Measurements from ENCODE around the gene LRRC8B.
"Not testable (repeated sequence)": the region's sequence is repeated elsewhere in the genome, so short reads cannot be mapped to it uniquely, and the experiment has no call there.

Gene LRRC8B

GRCh38 chr1:89502042-89502441, 22.6 kb upstream of the LRRC8B start:
- Histone ChIP-seq H3K27ac (ENCODE audit: low read length) (no peak overlapping the region), H3K4me1 (ENCODE audit: control insufficient read depth in 1 of 2, insufficient read depth in 2 of 2, low read length in 2 of 2) (no peaks in the 10 kb centered on the region), H3K9me3 (ENCODE audit: control insufficient read depth in 1 of 2, low read length in 2 of 2) (no peaks in the 10 kb centered on the region), H3K27me3 (ENCODE audit: low read depth, low read length) (no peaks in the 10 kb centered on the region), H3K36me3 (ENCODE audit: control insufficient read depth in 1 of 2, insufficient read depth in 2 of 2, low read length in 2 of 2) (no peaks in the 10 kb centered on the region), H3K4me3 (ENCODE audit: low read depth in 1 of 2, low read length in 2 of 2) (no peak overlapping the region)

GRCh38 chr1:89502895-89503294, 21.7 kb upstream of the LRRC8B start:
- Histone ChIP-seq H3K4me3 (ENCODE audit: low read depth in 1 of 2, low read length in 2 of 2) (no peak overlapping the region), H3K27me3 (ENCODE audit: low read depth, low read length) (no peaks in the 10 kb centered on the region), H3K4me1 (ENCODE audit: control insufficient read depth in 1 of 2, insufficient read depth in 2 of 2, low read length in 2 of 2) (no peaks in the 10 kb centered on the region), H3K9me3 (ENCODE audit: control insufficient read depth in 1 of 2, low read length in 2 of 2) (no peaks in the 10 kb centered on the region), H3K27ac (ENCODE audit: low read length) (no peak overlapping the region), H3K36me3 (ENCODE audit: control insufficient read depth in 1 of 2, insufficient read depth in 2 of 2, low read length in 2 of 2) (no peaks in the 10 kb centered on the region)

GRCh38 chr1:89503690-89504089, 20.9 kb upstream of the LRRC8B start:
- Histone ChIP-seq H3K9me3 (ENCODE audit: control insufficient read depth in 1 of 2, low read length in 2 of 2) (no peaks in the 10 kb centered on the region), H3K27me3 (ENCODE audit: low read depth, low read length) (no peaks in the 10 kb centered on the region), H3K4me1 (ENCODE audit: control insufficient read depth in 1 of 2, insufficient read depth in 2 of 2, low read length in 2 of 2) (no peaks in the 10 kb centered on the region), H3K4me3 (ENCODE audit: low read depth in 1 of 2, low read length in 2 of 2) (no peak overlapping the region), H3K36me3 (ENCODE audit: control insufficient read depth in 1 of 2, insufficient read depth in 2 of 2, low read length in 2 of 2) (no peaks in the 10 kb centered on the region), H3K27ac (ENCODE audit: low read length) (no peak overlapping the region)

DNA sequence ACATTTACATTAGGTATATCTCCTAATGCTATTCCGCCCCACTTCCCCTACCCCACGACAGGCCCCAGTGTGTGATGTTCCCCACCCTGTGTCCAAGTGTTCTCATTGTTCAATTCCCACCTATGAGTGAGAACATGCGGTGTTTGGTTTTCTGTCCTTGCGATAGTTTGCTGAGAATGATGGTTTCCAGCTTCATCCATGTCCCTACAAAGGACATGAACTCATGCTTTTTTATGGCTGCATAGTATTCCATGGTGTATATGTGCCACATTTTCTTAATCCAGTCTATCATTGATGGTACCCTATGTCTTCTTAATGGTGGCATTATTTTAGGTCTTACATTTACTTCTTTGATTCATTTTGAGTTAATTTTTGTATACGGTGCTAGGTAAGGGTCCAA, 14.6 kb upstream of the LRRC8B start:
- not testable (repeated sequence) for H3K36me3 ChIP-seq (ENCODE audit: control insufficient read depth in 1 of 2, insufficient read depth in 2 of 2, low read length in 2 of 2); H3K4me1 ChIP-seq (ENCODE audit: control insufficient read depth in 1 of 2, insufficient read depth in 2 of 2, low read length in 2 of 2); H3K27me3 ChIP-seq (ENCODE audit: low read depth, low read length); H3K27ac ChIP-seq (ENCODE audit: low read length); H3K4me3 ChIP-seq (ENCODE audit: low read depth in 1 of 2, low read length in 2 of 2); H3K9me3 ChIP-seq (ENCODE audit: control insufficient read depth in 1 of 2, low read length in 2 of 2)

DNA sequence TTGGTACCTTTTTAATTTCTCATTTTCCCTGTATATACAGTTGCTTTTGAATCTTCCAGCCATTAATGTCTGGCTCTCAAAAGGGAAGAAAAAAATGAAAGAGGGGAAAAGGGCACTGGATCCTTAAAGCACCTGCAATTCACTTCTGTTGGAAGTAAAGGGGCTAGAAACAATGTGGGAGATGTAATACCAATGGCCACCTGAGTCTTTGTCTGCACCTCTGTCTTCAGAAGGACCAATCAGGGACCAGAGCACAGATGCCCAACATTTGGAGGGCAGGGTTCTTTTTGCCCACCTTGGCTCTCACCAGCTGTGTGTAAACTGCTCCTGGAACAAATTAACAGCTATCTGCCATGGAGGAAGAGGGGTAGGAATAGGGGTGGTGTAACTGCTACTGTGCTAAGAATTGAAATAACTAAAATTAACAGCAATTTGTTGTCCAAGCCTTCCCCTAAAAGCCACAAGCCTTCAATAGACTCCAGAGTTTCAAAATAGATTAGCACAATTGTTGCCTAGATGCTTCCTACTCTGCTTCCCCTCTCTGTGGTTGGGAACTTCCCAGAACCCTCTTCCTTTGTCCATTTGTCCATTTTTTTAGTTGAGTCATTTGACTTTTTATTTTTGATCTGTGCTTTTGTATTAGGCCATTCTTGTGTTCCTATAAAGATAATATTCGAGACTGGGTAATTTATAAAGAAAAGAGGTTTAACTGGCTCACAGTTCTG, 11.5 kb upstream of the LRRC8B start:
- no peaks in the 10 kb centered on the region for H3K9me3 ChIP-seq (ENCODE audit: control insufficient read depth in 1 of 2, low read length in 2 of 2)
- H3K36me3 ChIP-seq (ENCODE audit: control insufficient read depth in 1 of 2, insufficient read depth in 2 of 2, low read length in 2 of 2) = no peaks in the 10 kb centered on the region
- no peak overlapping the region for H3K27ac ChIP-seq (ENCODE audit: low read length)
- peaks cover 0 to under 1% of the 10 kb centered on the region in 2 donors for H3K4me1 ChIP-seq (ENCODE audit: control insufficient read depth in 1 of 2, insufficient read depth in 2 of 2, low read length in 2 of 2)
- H3K27me3 ChIP-seq (ENCODE audit: low read depth, low read length) = no peaks in the 10 kb centered on the region
- H3K4me3 ChIP-seq (ENCODE audit: low read depth in 1 of 2, low read length in 2 of 2) = no peak overlapping the region

- Histone ChIP-seq H3K27me3 (ENCODE audit: low read depth, low read length) (no peaks in the 10 kb centered on the region), H3K4me1 (ENCODE audit: control insufficient read depth in 1 of 2, insufficient read depth in 2 of 2, low read length in 2 of 2) (peaks cover 0 to 6% of the 10 kb centered on the region in 2 donors), H3K4me3 (ENCODE audit: low read depth in 1 of 2, low read length in 2 of 2) (no peak overlapping the region), H3K9me3 (ENCODE audit: control insufficient read depth in 1 of 2, low read length in 2 of 2) (no peaks in the 10 kb centered on the region), H3K27ac (ENCODE audit: low read length) (no peak overlapping the region), H3K36me3 (ENCODE audit: control insufficient read depth in 1 of 2, insufficient read depth in 2 of 2, low read length in 2 of 2) (no peaks in the 10 kb centered on the region)
Observed at GRCh38 chr1:89516055-89516454, 8.6 kb upstream of the LRRC8B start.

DNA sequence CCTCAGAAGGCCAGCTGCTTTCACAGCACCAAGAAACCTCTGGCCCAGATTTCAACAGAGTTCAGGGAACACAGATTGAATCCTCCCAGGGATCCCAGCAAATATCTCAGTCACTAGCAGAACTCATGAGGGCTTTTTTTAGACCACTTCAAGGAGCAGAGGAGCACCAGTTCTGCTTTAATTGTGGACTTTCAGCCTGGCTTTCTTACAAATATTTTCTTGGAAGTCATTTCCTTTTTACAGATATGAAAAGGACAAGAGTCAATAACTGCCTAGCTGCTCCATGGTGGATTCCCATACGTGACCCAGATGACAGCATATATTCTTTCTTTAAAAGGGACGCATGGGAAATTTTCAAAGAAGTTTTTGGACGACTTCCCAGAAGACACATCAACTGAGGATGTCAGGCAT, 6.4 kb upstream of the LRRC8B start:
- no peaks in the 10 kb centered on the region for H3K9me3 ChIP-seq (ENCODE audit: control insufficient read depth in 1 of 2, low read length in 2 of 2)
- H3K27ac ChIP-seq (ENCODE audit: low read length) = no peak overlapping the region
- peaks cover 0 to 6% of the 10 kb centered on the region in 2 donors for H3K4me1 ChIP-seq (ENCODE audit: control insufficient read depth in 1 of 2, insufficient read depth in 2 of 2, low read length in 2 of 2)
- H3K4me3 ChIP-seq (ENCODE audit: low read depth in 1 of 2, low read length in 2 of 2) = no peak overlapping the region
- H3K27me3 ChIP-seq (ENCODE audit: low read depth, low read length) = no peaks in the 10 kb centered on the region
- no peaks in the 10 kb centered on the region for H3K36me3 ChIP-seq (ENCODE audit: control insufficient read depth in 1 of 2, insufficient read depth in 2 of 2, low read length in 2 of 2)

- Histone ChIP-seq H3K4me3 (ENCODE audit: low read depth in 1 of 2, low read length in 2 of 2) (no peak overlapping the region), H3K36me3 (ENCODE audit: control insufficient read depth in 1 of 2, insufficient read depth in 2 of 2, low read length in 2 of 2) (no peaks in the 10 kb centered on the region), H3K27me3 (ENCODE audit: low read depth, low read length) (no peaks in the 10 kb centered on the region), H3K27ac (ENCODE audit: low read length) (no peak overlapping the region), H3K4me1 (ENCODE audit: control insufficient read depth in 1 of 2, insufficient read depth in 2 of 2, low read length in 2 of 2) (peaks cover 0 to 6% of the 10 kb centered on the region in 2 donors), H3K9me3 (ENCODE audit: control insufficient read depth in 1 of 2, low read length in 2 of 2) (no peaks in the 10 kb centered on the region)
Observed at GRCh38 chr1:89519779-89520358, 4.8 kb upstream of the LRRC8B start.

- H3K27me3 ChIP-seq (ENCODE audit: low read depth, low read length); H3K4me3 ChIP-seq (ENCODE audit: low read depth in 1 of 2, low read length in 2 of 2); H3K4me1 ChIP-seq (ENCODE audit: control insufficient read depth in 1 of 2, insufficient read depth in 2 of 2, low read length in 2 of 2); H3K27ac ChIP-seq (ENCODE audit: low read length); H3K36me3 ChIP-seq (ENCODE audit: control insufficient read depth in 1 of 2, insufficient read depth in 2 of 2, low read length in 2 of 2); H3K9me3 ChIP-seq (ENCODE audit: control insufficient read depth in 1 of 2, low read length in 2 of 2): not testable (repeated sequence)
Observed at GRCh38 chr1:89521977-89522376, 2.7 kb upstream of the LRRC8B start.

GRCh38 chr1:89523572-89524368, 859 bp upstream of the LRRC8B start:
- Histone ChIP-seq H3K9me3 (ENCODE audit: control insufficient read depth in 1 of 2, low read length in 2 of 2) (no peaks in the 10 kb centered on the region), H3K36me3 (ENCODE audit: control insufficient read depth in 1 of 2, insufficient read depth in 2 of 2, low read length in 2 of 2) (no peaks in the 10 kb centered on the region), H3K27ac (ENCODE audit: low read length) (peak overlapping the region; percentile 85), H3K4me1 (ENCODE audit: control insufficient read depth in 1 of 2, insufficient read depth in 2 of 2, low read length in 2 of 2) (peaks cover 0 to 9% of the 10 kb centered on the region in 2 donors), H3K4me3 (ENCODE audit: low read depth in 1 of 2, low read length in 2 of 2) (peak overlapping the region; percentile 89 to 92), H3K27me3 (ENCODE audit: low read depth, low read length) (no peaks in the 10 kb centered on the region)

DNA sequence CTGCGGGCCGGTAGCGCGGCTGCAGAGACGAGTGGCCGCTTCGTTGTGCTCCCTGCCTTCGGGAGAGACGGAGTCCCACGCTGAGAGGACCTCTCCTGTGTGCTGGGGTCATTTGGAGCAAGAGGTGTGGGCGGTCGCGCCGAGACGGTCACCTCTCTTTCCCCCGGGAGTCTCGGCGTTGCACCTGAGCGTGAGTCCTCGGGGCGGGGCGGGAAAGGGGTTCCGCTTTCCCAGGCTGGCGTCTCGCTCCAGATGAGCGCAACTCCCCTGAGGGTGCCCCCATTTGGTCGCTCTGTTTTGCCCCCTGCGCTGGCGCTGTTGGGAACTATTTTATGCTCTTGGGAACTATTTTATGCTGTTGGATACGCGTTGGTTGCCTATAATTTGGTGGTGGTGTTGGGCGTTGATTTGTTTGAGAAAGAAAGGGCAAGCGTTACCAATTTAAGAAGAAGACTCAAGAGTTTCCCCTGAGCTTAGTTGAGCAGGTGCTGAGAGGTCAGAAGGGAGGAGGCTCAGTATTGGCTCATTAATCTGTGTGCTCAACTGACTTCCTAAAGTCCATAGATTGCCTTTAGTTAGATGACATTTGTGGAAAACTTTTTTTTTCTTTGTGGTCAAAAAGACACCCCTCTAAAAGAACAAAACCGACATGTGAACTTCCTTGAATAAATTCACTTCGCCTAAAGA, 683 bp downstream of the LRRC8B start:
- Histone ChIP-seq H3K27ac (ENCODE audit: low read length) (peak overlapping the region; percentile 85), H3K4me3 (ENCODE audit: low read depth in 1 of 2, low read length in 2 of 2) (peak overlapping the region; percentile 89 to 92), H3K27me3 (ENCODE audit: low read depth, low read length) (no peaks in the 10 kb centered on the region)

More for the DNA sequence above, 683 bp downstream of the LRRC8B start:
- H3K9me3 ChIP-seq (ENCODE audit: control insufficient read depth in 1 of 2, low read length in 2 of 2) = no peaks in the 10 kb centered on the region
- H3K36me3 ChIP-seq (ENCODE audit: control insufficient read depth in 1 of 2, insufficient read depth in 2 of 2, low read length in 2 of 2) = no peaks in the 10 kb centered on the region
- peaks cover 0 to 9% of the 10 kb centered on the region in 2 donors for H3K4me1 ChIP-seq (ENCODE audit: control insufficient read depth in 1 of 2, insufficient read depth in 2 of 2, low read length in 2 of 2)
